Right lobe of liver (tissue), 6 donors: ENCODE data around the gene SRSF8. TPM values are rescaled to one million over a fixed set of nuclear protein-coding genes. Genes with fewer than 3 reads are reported as not detected.

ENCODE experiments used
- ATAC-seq, 4 donors: fragments of 200-7000 bp; cut with Tn5 transposase; one replicate each; pipeline ENCODE4 v1.9.1; 2020; ENCODE audit warnings: mild to moderate bottlenecking in 4 of 4, moderate library complexity in 4 of 4
- DNase-seq, 3 donors: peaks; one replicate each; pipeline ENCODE4 v3.0.0-alpha.2; 2020
- H3K27ac ChIP-seq, 3 donors: fragments of 200-600 bp; one replicate each; pipeline ENCODE4 v1.8.0; 2022
- H3K27me3 ChIP-seq, 2 donors: fragments of 200-600 bp; one replicate each; pipeline ENCODE4 v1.8.0; 2022
- H3K36me3 ChIP-seq, 4 donors: fragments of 200-600 bp; sonication (generic) in 1 of 4; one replicate each; pipeline versions ENCODE4 v1.5.1 to v1.8.0; 2017 to 2022; ENCODE audit warnings: control low read depth in 1 of 4
- H3K4me1 ChIP-seq, 4 donors: fragments of 200-600 bp; sonication (generic) in 1 of 4; one replicate each; pipeline versions ENCODE4 v1.5.1 to v1.8.0; 2017 to 2022; ENCODE audit warnings: control low read depth in 1 of 4
- H3K4me3 ChIP-seq, 3 donors: fragments of 200-600 bp; one replicate each; pipeline ENCODE4 v1.8.0; 2022
- H3K9me3 ChIP-seq, 4 donors: fragments of 200-600 bp; sonication (generic) in 1 of 4; one replicate each; pipeline versions ENCODE4 v1.5.1 to v1.8.0; 2017 to 2022; ENCODE audit warnings: control low read depth in 1 of 4
- POLR2A ChIP-seq: fragments of 450-650 bp; IDR thresholded peaks from one replicate; pipeline ENCODE4 v1.6.1; 2017; ENCODE audit warnings: antibody characterized with exemption, mild to moderate bottlenecking
- WGBS: methylation state at CpG from one replicate; pipeline ENCODE4 v1.1.6; 2018; ENCODE audit warnings: low coverage, low lambda C conversion rate; ENCODE audit not compliant: insufficient coverage; ENCODE audit errors: missing lambda C conversion rate; 5-methylcytosine and 5-hydroxymethylcytosine counted together
- intact Hi-C, 2 donors: fragments of 100-400 bp; cut with DNase I; formaldehyde crosslinking; loops; one replicate each; pipeline versions ENCODE4 v1.11.2 to v1.14.1; 2022
- total RNA-seq, 6 experiments: library from RNA; depleted of rRNA in 2 of 6; stranded (reverse); fragments of >200 nt in 2 of 6; fragmentation: NEBNext Ultra II Directional in 3 of 6; extraction: Animal tissue kit (Norgen Biotek cat#: 25700) in 3 of 6; gene quantifications; one replicate each; pipeline versions ENCODE4 v1.1.0 to v1.2.4, GENCODE V29; 2016 to 2023
- TF ChIP-seq, protein P1 (sequence below), 4 donors: fragments of 200-600 bp in 3 of 4; fragments of 450-650 bp in 1 of 4; IDR thresholded peaks; one replicate each; pipeline versions ENCODE4 v1.5.1 to v1.8.0; 2016 to 2022; ENCODE audit warnings: antibody characterized with exemption in 4 of 4, mild to moderate bottlenecking in 2 of 4
- donor health status: DM: no; HTN: yes; CAD: no.
- donor health status: DM: no; HTN: no; CAD: no.
- donor health status: DM: no; HTN: no; CAD: no.
- donor health status: DM: no; HTN: yes; CAD: no.
- donor health status: DM: no; HTN: yes; CAD: no.

SRSF8 gene
- total RNA-seq, 6 experiments from 2014 or later, result 12.5 to 25.1 (median 19.9) TPM

DNA sequence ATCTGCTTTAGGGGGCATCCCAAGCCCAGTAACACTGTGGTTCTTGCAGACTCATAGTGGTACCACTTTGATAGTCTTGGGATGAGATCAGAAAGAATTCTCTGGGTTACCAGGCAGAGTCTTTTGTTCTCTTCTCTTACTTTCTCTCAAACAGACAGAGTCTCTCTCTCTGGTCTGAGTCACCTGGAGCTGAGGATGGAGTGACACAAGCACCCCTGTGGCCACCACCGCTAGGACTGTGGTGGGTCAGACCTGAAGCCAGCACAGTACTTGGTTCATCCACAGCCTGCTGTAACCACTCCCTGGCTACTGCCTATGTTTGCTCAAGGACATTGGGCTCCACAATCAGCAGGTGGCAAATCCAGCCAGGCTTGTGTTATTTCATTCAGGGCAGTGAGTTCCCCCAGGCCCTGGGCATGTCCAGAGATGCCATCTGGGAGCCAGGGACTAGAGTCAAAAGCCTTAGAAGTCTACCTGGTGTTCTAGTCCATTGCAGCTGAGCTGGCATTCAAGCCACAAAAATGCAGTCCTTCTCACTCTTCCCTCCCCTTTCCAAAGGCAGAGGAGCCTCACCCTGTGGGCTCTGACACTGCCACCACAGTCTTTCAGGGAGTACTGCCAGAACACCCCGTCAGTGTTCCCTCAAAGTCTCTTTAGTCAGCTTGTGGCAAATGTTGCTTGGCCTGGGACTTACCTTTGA, 52.8 kb downstream of the SRSF8 start:
- no peaks in the 10 kb centered on the region for H3K9me3 ChIP-seq
- H3K4me1 ChIP-seq, result no peaks in the 10 kb centered on the region
- no peak overlapping the region for H3K27ac ChIP-seq
- DNase-seq, result no peak
- 83% methylated on average over 1 of the region's 2 CpGs for WGBS
- intact Hi-C loops, result no loop called here
- H3K36me3 ChIP-seq, result no peaks in the 10 kb centered on the region
- no peaks in the 10 kb centered on the region for H3K27me3 ChIP-seq
- TF ChIP-seq POLR2A, result no peak
- TF ChIP-seq, protein P1, sequence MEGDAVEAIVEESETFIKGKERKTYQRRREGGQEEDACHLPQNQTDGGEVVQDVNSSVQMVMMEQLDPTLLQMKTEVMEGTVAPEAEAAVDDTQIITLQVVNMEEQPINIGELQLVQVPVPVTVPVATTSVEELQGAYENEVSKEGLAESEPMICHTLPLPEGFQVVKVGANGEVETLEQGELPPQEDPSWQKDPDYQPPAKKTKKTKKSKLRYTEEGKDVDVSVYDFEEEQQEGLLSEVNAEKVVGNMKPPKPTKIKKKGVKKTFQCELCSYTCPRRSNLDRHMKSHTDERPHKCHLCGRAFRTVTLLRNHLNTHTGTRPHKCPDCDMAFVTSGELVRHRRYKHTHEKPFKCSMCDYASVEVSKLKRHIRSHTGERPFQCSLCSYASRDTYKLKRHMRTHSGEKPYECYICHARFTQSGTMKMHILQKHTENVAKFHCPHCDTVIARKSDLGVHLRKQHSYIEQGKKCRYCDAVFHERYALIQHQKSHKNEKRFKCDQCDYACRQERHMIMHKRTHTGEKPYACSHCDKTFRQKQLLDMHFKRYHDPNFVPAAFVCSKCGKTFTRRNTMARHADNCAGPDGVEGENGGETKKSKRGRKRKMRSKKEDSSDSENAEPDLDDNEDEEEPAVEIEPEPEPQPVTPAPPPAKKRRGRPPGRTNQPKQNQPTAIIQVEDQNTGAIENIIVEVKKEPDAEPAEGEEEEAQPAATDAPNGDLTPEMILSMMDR (IDR thresholded peaks at IDR 0.05), result no peak
- H3K4me3 ChIP-seq, result no peak overlapping the region
- ATAC-seq, result no peak

Other genes starting within 250 kb of the SRSF8 start
- gene CWC15, start 93.4 kb upstream of the SRSF8 start, total RNA-seq, result 10 to 100 TPM; 23.5 to 31.0 (median 26.7) TPM
- under 1 TPM; 0.07 to 0.80 (median 0.18) TPM for gene KDM4D, start 93.2 kb upstream of the SRSF8 start, total RNA-seq
- not detected for gene KDM4E, start 41.7 kb upstream of the SRSF8 start, total RNA-seq
- not detected for gene KDM4F, start 17.5 kb upstream of the SRSF8 start, total RNA-seq
- gene ENDOD1, start 22.9 kb downstream of the SRSF8 start, total RNA-seq, result 1 to 10 TPM; 3.8 to 8.0 (median 6.2) TPM
- gene SESN3, start 164.3 kb downstream of the SRSF8 start, total RNA-seq, result 1 to 10 TPM; 2.8 to 8.8 (median 5.5) TPM